Measurements from ENCODE around the gene FMNL3. TPM values are rescaled to one million over a fixed set of nuclear protein-coding genes. Genes with fewer than 3 reads are reported as not detected.

Gene FMNL3
- total and polyA plus RNA-seq, 4 donors = 0.72 to 4.5 (median 2.6) TPM

DNA sequence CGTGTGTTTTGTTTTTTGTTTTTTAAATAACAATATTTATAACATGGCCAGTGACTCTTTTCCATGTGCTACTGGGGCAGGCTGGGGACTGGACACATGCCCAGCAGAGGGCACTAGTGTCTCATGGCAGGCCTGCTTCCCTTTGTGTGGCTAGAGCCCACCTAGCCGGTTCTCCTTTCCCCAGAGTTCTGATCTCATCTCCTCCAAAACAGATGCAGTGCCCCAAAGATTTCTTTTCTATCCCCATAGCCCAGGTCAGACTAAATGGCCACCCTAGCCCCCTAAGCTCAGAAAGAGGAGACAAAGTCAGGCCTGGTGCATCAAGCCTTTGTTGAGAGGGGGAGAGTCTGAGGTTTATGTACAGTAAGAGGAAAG, 62.6 kb downstream of the FMNL3 start:
- Histone ChIP-seq H3K27ac (ENCODE audit: low read depth in 1 of 2, low read length in 2 of 2) (no peak overlapping the region), H3K4me1 (ENCODE audit: control insufficient read depth in 4 of 4, insufficient read depth in 4 of 4, low read length in 3 of 4) (peaks cover 3 to 17% (median 10%) of the 10 kb centered on the region in 4 donors), H3K9me3 (ENCODE audit: control insufficient read depth in 4 of 4, low read length in 3 of 4) (no peaks in the 10 kb centered on the region), H3K27me3 (ENCODE audit: control insufficient read depth in 4 of 4, insufficient read depth in 4 of 4, low read length in 3 of 4) (no peaks in the 10 kb centered on the region), H3K9ac (ENCODE audit: low read depth in 1 of 2, low read length in 2 of 2) (no peak overlapping the region), H3K4me3 (ENCODE audit: low read depth in 1 of 3, low read length in 3 of 3) (no peak overlapping the region), H3K36me3 (ENCODE audit: control insufficient read depth in 4 of 4, insufficient read depth in 3 of 4, low read depth in 1 of 4, low read length in 3 of 4) (peaks cover 0 to 12% (median 3%) of the 10 kb centered on the region in 4 donors)
- DNase-seq (ENCODE audit: low spot score) = peak; percentile 76
- WGBS = 28% methylated on average over 2 of the region's 2 CpGs
- TF ChIP-seq CTCF (IDR thresholded peaks at IDR 0.05; ENCODE audit: low read depth, low read length, missing input control) (peak; percentile 91), RAD21 (IDR thresholded peaks at IDR 0.05) (peak; percentile 94 to 98), HNF4A (conservative IDR thresholded peaks at IDR 0.05) (no peak)
- TF ChIP-seq, protein P1, sequence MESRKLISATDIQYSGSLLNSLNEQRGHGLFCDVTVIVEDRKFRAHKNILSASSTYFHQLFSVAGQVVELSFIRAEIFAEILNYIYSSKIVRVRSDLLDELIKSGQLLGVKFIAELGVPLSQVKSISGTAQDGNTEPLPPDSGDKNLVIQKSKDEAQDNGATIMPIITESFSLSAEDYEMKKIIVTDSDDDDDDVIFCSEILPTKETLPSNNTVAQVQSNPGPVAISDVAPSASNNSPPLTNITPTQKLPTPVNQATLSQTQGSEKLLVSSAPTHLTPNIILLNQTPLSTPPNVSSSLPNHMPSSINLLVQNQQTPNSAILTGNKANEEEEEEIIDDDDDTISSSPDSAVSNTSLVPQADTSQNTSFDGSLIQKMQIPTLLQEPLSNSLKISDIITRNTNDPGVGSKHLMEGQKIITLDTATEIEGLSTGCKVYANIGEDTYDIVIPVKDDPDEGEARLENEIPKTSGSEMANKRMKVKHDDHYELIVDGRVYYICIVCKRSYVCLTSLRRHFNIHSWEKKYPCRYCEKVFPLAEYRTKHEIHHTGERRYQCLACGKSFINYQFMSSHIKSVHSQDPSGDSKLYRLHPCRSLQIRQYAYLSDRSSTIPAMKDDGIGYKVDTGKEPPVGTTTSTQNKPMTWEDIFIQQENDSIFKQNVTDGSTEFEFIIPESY (IDR thresholded peaks at IDR 0.05) = no peak

- Histone ChIP-seq H3K4me3 (ENCODE audit: low read depth in 1 of 3, low read length in 3 of 3) (no peak overlapping the region), H3K27ac (ENCODE audit: low read depth in 1 of 2, low read length in 2 of 2) (no peak overlapping the region), H3K27me3 (ENCODE audit: control insufficient read depth in 4 of 4, insufficient read depth in 4 of 4, low read length in 3 of 4) (no peaks in the 10 kb centered on the region), H3K9ac (ENCODE audit: low read depth in 1 of 2, low read length in 2 of 2) (no peak overlapping the region), H3K4me1 (ENCODE audit: control insufficient read depth in 4 of 4, insufficient read depth in 4 of 4, low read length in 3 of 4) (peaks cover 3 to 17% (median 10%) of the 10 kb centered on the region in 4 donors), H3K36me3 (ENCODE audit: control insufficient read depth in 4 of 4, insufficient read depth in 3 of 4, low read depth in 1 of 4, low read length in 3 of 4) (peaks cover 0 to 12% (median 3%) of the 10 kb centered on the region in 4 donors), H3K9me3 (ENCODE audit: control insufficient read depth in 4 of 4, low read length in 3 of 4) (no peaks in the 10 kb centered on the region)
- no peak for DNase-seq (ENCODE audit: low spot score)
- TF ChIP-seq CTCF (IDR thresholded peaks at IDR 0.05; ENCODE audit: low read depth, low read length, missing input control) = no peak
- WGBS = 83% methylated on average over 10 of the region's 10 CpGs
These were observed 63.1 kb downstream of the FMNL3 start for GRCh38 chr12:49643961-49644619.

- no peak for DNase-seq (ENCODE audit: low spot score)
- WGBS = 93% methylated on average over 7 of the region's 7 CpGs
- Histone ChIP-seq H3K9ac (ENCODE audit: low read depth in 1 of 2, low read length in 2 of 2) (no peak overlapping the region), H3K27me3 (ENCODE audit: control insufficient read depth in 4 of 4, insufficient read depth in 4 of 4, low read length in 3 of 4) (no peaks in the 10 kb centered on the region), H3K4me3 (ENCODE audit: low read depth in 1 of 3, low read length in 3 of 3) (no peak overlapping the region), H3K36me3 (ENCODE audit: control insufficient read depth in 4 of 4, insufficient read depth in 3 of 4, low read depth in 1 of 4, low read length in 3 of 4) (peaks cover 0 to 12% (median 3%) of the 10 kb centered on the region in 4 donors), H3K9me3 (ENCODE audit: control insufficient read depth in 4 of 4, low read length in 3 of 4) (no peaks in the 10 kb centered on the region), H3K4me1 (ENCODE audit: control insufficient read depth in 4 of 4, insufficient read depth in 4 of 4, low read length in 3 of 4) (peaks cover 3 to 17% (median 10%) of the 10 kb centered on the region in 4 donors), H3K27ac (ENCODE audit: low read depth in 1 of 2, low read length in 2 of 2) (no peak overlapping the region)
- TF ChIP-seq RAD21 (IDR thresholded peaks at IDR 0.05) = no peak
- TF ChIP-seq TAF1 (conservative IDR thresholded peaks at IDR 0.05) = no peak
- TF ChIP-seq REST (IDR thresholded peaks at IDR 0.05) = no peak
- TF ChIP-seq, protein P1 (IDR thresholded peaks at IDR 0.05) = no peak
- TF ChIP-seq MAX (IDR thresholded peaks at IDR 0.05) = no peak
- TF ChIP-seq CTCF (IDR thresholded peaks at IDR 0.05; ENCODE audit: low read depth, low read length, missing input control) = no peak
- no peak for TF ChIP-seq NR2F2 (IDR thresholded peaks at IDR 0.05)
- TF ChIP-seq, protein P2, sequence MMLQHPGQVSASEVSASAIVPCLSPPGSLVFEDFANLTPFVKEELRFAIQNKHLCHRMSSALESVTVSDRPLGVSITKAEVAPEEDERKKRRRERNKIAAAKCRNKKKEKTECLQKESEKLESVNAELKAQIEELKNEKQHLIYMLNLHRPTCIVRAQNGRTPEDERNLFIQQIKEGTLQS (IDR thresholded peaks at IDR 0.05) = no peak
These were observed 64.1 kb downstream of the FMNL3 start for GRCh38 chr12:49643135-49643534.

Measured in liver (tissue), 9 donors.